GM19023 (cell line): Measurements from ENCODE around the gene B4GAT1.
"Not testable (repeated sequence)": the region's sequence is repeated elsewhere in the genome, so short reads cannot be mapped to it uniquely, and the experiment has no call there.

Experiments used
- ATAC-seq: cut with Tn5 transposase; IDR thresholded peaks from one replicate; pipeline ENCODE4 v1.9.1; 2021; ENCODE audit warnings: mild to moderate bottlenecking, moderate library complexity; ENCODE audit not compliant: unreplicated experiment

The B4GAT1 gene

GRCh38 chr11:66363805-66364535, 16.5 kb upstream of the B4GAT1 start:
- ATAC-seq = no peak

GRCh38 chr11:66363187-66363601, 15.8 kb upstream of the B4GAT1 start:
- no peak for ATAC-seq

- no peak for ATAC-seq
These were observed 15.2 kb upstream of the B4GAT1 start for GRCh38 chr11:66362481-66363147.

- ATAC-seq = no peak
These were observed 14.1 kb upstream of the B4GAT1 start for GRCh38 chr11:66361502-66361941.

- no peak for ATAC-seq
These were observed 13.1 kb upstream of the B4GAT1 start for GRCh38 chr11:66360406-66361073.

GRCh38 chr11:66359662-66360087, 12.2 kb upstream of the B4GAT1 start:
- no peak for ATAC-seq

GRCh38 chr11:66350560-66351235, 3.3 kb upstream of the B4GAT1 start:
- not testable (repeated sequence) for ATAC-seq

GRCh38 chr11:66349084-66349386, 1.6 kb upstream of the B4GAT1 start:
- no peak for ATAC-seq

- ATAC-seq = no peak
These were observed 679 bp downstream of the B4GAT1 start for GRCh38 chr11:66346476-66347424.

GRCh38 chr11:66345316-66345649, 2.1 kb downstream of the B4GAT1 start:
- peak; percentile 2 for ATAC-seq

- peak; percentile 60 for ATAC-seq
These were observed 2.7 kb downstream of the B4GAT1 start, which contains the start of gene BRMS1 for GRCh38 chr11:66344550-66345315. BRMS1 (minus strand) TSS chr11:66345104; CDS start chr11:66342234, 2,870 bp downstream.

GRCh38 chr11:66343176-66343575, 4.3 kb downstream of the B4GAT1 start:
- no peak for ATAC-seq

GRCh38 chr11:66341502-66342126, 5.8 kb downstream of the B4GAT1 start:
- no peak for ATAC-seq

GRCh38 chr11:66340596-66341501, 6.6 kb downstream of the B4GAT1 start:
- ATAC-seq = no peak

GRCh38 chr11:66339686-66340483, 7.5 kb downstream of the B4GAT1 start:
- no peak for ATAC-seq

- no peak for ATAC-seq
These were observed 8.2 kb downstream of the B4GAT1 start for GRCh38 chr11:66339162-66339675.
